Spleen (tissue), 7 donors: ENCODE measurements around the gene OPHN1.

ENCODE experiments used
- POLR2AphosphoS5 ChIP-seq, 3 donors: sonication (generic); formaldehyde crosslinking; IDR thresholded peaks; one replicate each; pipeline ENCODE4 v1.5.1; 2017; ENCODE audit warnings: antibody characterized with exemption in 3 of 3
- TF ChIP-seq, protein P1 (sequence below), 11 experiments: fragments of 200-600 bp in 7 of 11; fragments of 450-650 bp in 4 of 11; sonication (generic) in 4 of 11; IDR thresholded peaks in 8 of 11; conservative IDR thresholded peaks in 3 of 11; 1 replicate in 7 of 11; 2 replicates in 4 of 11; pipeline versions ENCODE4 v1.4.0 to v1.8.0; 2016 to 2021; ENCODE audit warnings: antibody characterized with exemption in 11 of 11, inconsistent platforms in 4 of 11, mild to moderate bottlenecking in 1 of 11
- donor health status: DM: no; HTN: no; CAD: no; lungs with moderate emphysema.
- donor health status: DM: no; HTN: no; CAD: no.
- donor health status: DM: no; HTN: no; CAD: no.

DNA sequence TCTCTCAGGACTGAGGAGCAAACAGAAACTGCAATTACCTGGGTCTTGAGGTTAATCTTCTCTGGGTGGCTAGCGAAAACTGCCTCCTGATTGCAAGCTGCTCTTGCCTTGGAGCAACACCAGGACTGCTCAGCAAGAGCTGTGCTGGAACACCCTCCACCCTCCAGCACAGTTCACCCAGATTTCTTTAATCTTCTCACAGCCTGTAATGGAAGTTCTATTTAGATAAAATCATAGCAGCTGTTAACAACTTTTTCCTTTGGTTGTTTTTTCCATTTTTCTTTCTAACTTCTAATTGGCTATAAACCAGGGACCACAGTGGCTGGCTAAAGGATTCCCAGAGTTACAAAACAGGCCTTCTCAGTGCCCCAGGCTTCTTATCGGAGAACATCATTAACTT is 36.3 kb downstream of the OPHN1 start:
- TF ChIP-seq, protein P1, sequence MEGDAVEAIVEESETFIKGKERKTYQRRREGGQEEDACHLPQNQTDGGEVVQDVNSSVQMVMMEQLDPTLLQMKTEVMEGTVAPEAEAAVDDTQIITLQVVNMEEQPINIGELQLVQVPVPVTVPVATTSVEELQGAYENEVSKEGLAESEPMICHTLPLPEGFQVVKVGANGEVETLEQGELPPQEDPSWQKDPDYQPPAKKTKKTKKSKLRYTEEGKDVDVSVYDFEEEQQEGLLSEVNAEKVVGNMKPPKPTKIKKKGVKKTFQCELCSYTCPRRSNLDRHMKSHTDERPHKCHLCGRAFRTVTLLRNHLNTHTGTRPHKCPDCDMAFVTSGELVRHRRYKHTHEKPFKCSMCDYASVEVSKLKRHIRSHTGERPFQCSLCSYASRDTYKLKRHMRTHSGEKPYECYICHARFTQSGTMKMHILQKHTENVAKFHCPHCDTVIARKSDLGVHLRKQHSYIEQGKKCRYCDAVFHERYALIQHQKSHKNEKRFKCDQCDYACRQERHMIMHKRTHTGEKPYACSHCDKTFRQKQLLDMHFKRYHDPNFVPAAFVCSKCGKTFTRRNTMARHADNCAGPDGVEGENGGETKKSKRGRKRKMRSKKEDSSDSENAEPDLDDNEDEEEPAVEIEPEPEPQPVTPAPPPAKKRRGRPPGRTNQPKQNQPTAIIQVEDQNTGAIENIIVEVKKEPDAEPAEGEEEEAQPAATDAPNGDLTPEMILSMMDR (IDR thresholded peaks at IDR 0.05 in 8 of 11, conservative IDR thresholded peaks at IDR 0.05 in 3 of 11) = no peak
- no peak for TF ChIP-seq POLR2AphosphoS5 (IDR thresholded peaks at IDR 0.05)
